Neural progenitor cell (in vitro differentiated cells): ENCODE results near the gene PRDM15.

ENCODE experiments used
- CTCF ChIP-seq: fragments of 200-600 bp; sonication (generic); IDR thresholded peaks from 2 replicates; pipeline ENCODE4 v1.5.1; 2017; ENCODE audit warnings: antibody characterized with exemption, mild to moderate bottlenecking
- EZH2 ChIP-seq: fragments of 200-600 bp; sonication (generic); IDR thresholded peaks from 2 replicates; pipeline ENCODE4 v1.6.1; 2017; ENCODE audit warnings: antibody characterized with exemption, mild to moderate bottlenecking, moderate library complexity

- TF ChIP-seq EZH2 (no peak), CTCF (no peak)
These were observed 123.7 kb downstream of the PRDM15 start for GRCh38 chr21:41755258-41755933.
